Uterus (tissue), 4 donors: Measurements from ENCODE around the gene CSKMT. TPM values are rescaled to one million over a fixed set of nuclear protein-coding genes. Genes with fewer than 3 reads are reported as not detected.

Experiments
- DNase-seq, 2 donors: peaks; one replicate each; pipeline ENCODE4 v3.0.0-alpha.2; 2019 to 2020
- H3K27ac ChIP-seq, 2 donors: fragments of 200-600 bp; sonication (generic); 1 replicate in 1 of 2; 2 replicates in 1 of 2; pipeline ENCODE4 v1.5.1; 2016 to 2018
- H3K27me3 ChIP-seq, 2 donors: fragments of 200-600 bp; sonication (generic); one replicate each; pipeline ENCODE4 v1.5.1; 2018 to 2019; ENCODE audit warnings: control low read depth in 1 of 2
- H3K36me3 ChIP-seq, 2 donors: fragments of 200-600 bp; sonication (generic); one replicate each; pipeline ENCODE4 v1.5.1; 2019; ENCODE audit warnings: control low read depth in 1 of 2
- H3K4me1 ChIP-seq, 2 donors: fragments of 200-600 bp; sonication (generic); one replicate each; pipeline ENCODE4 v1.5.1; 2018 to 2019; ENCODE audit warnings: control low read depth in 1 of 2
- H3K4me3 ChIP-seq, 2 donors: fragments of 200-600 bp; sonication (generic); 1 replicate in 1 of 2; 2 replicates in 1 of 2; pipeline ENCODE4 v1.5.1; 2018 to 2019; ENCODE audit warnings: mild to moderate bottlenecking in 1 of 2
- H3K9me3 ChIP-seq, 2 donors: fragments of 200-600 bp; sonication (generic); one replicate each; pipeline ENCODE4 v1.5.1; 2019; ENCODE audit warnings: control low read depth in 1 of 2
- POLR2A ChIP-seq, 2 donors: fragments of 450-650 bp; IDR thresholded peaks; one replicate each; pipeline ENCODE4 v1.6.1; 2016; ENCODE audit warnings: antibody characterized with exemption in 2 of 2, mild to moderate bottlenecking in 1 of 2, moderate library complexity in 1 of 2
- intact Hi-C: fragments of 100-400 bp; cut with DNase I; formaldehyde crosslinking; loops from one replicate; pipeline ENCODE4 v1.15.1; 2023; ENCODE audit warnings: low total_unique reads
- small RNA-seq: library from RNA; depleted of rRNA; stranded (forward); fragments of <200 nt; gene quantifications from one replicate; pipeline ENCODE3, GENCODE V24; 2016
- total RNA-seq, 4 donors: library from RNA; depleted of rRNA in 3 of 4; stranded (reverse); fragments of >200 nt in 3 of 4; gene quantifications; one replicate each; pipeline versions ENCODE4 v1.1.0 to v1.2.4, GENCODE V29; 2014 to 2023
- TF ChIP-seq, protein P1 (sequence below), 4 experiments: fragments of 200-600 bp in 2 of 4; fragments of 450-650 bp in 2 of 4; sonication (generic) in 2 of 4; IDR thresholded peaks; one replicate each; pipeline ENCODE4 v1.5.1; 2016 to 2019; ENCODE audit warnings: antibody characterized with exemption in 4 of 4, mild to moderate bottlenecking in 2 of 4, moderate library complexity in 1 of 4
- donor health status: DM: yes; HTN: yes; CAD: no.

The CSKMT gene
- total RNA-seq, 4 donors from 2014 or later = 7.7 to 25.9 (median 12.6) TPM; not detected in 1

DNA sequence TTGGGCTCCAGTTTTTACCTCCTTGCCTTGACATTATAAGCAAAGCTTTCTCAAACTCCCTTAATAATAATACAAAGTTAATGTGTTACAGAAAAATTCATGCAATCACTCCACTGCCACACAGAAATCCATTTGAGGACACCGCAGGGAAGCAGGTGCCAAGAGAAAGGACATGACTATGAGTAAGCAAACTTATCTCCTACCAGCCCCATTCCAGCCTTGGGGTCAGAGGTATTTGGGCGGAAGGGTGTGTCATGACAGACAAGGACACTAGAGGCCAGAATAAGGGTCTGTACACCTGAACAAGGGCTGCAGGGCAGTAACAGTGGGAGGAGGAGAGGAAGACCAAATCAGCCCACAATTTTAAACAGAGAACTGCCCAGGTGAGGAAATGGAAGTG lies 48.2 kb downstream of the CSKMT start:
- no peaks in the 10 kb centered on the region for H3K27me3 ChIP-seq
- TF ChIP-seq, protein P1, sequence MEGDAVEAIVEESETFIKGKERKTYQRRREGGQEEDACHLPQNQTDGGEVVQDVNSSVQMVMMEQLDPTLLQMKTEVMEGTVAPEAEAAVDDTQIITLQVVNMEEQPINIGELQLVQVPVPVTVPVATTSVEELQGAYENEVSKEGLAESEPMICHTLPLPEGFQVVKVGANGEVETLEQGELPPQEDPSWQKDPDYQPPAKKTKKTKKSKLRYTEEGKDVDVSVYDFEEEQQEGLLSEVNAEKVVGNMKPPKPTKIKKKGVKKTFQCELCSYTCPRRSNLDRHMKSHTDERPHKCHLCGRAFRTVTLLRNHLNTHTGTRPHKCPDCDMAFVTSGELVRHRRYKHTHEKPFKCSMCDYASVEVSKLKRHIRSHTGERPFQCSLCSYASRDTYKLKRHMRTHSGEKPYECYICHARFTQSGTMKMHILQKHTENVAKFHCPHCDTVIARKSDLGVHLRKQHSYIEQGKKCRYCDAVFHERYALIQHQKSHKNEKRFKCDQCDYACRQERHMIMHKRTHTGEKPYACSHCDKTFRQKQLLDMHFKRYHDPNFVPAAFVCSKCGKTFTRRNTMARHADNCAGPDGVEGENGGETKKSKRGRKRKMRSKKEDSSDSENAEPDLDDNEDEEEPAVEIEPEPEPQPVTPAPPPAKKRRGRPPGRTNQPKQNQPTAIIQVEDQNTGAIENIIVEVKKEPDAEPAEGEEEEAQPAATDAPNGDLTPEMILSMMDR (IDR thresholded peaks at IDR 0.05) = no peak
- TF ChIP-seq POLR2A (IDR thresholded peaks at IDR 0.05) = no peak
- H3K9me3 ChIP-seq = no peaks in the 10 kb centered on the region
- H3K36me3 ChIP-seq = no peaks in the 10 kb centered on the region
- H3K4me3 ChIP-seq = no peak overlapping the region
- no peak overlapping the region for H3K27ac ChIP-seq
- intact Hi-C loops = no loop called here
- no peak for DNase-seq
- H3K4me1 ChIP-seq = peaks cover 6 to 10% of the 10 kb centered on the region in 2 donors

DNA sequence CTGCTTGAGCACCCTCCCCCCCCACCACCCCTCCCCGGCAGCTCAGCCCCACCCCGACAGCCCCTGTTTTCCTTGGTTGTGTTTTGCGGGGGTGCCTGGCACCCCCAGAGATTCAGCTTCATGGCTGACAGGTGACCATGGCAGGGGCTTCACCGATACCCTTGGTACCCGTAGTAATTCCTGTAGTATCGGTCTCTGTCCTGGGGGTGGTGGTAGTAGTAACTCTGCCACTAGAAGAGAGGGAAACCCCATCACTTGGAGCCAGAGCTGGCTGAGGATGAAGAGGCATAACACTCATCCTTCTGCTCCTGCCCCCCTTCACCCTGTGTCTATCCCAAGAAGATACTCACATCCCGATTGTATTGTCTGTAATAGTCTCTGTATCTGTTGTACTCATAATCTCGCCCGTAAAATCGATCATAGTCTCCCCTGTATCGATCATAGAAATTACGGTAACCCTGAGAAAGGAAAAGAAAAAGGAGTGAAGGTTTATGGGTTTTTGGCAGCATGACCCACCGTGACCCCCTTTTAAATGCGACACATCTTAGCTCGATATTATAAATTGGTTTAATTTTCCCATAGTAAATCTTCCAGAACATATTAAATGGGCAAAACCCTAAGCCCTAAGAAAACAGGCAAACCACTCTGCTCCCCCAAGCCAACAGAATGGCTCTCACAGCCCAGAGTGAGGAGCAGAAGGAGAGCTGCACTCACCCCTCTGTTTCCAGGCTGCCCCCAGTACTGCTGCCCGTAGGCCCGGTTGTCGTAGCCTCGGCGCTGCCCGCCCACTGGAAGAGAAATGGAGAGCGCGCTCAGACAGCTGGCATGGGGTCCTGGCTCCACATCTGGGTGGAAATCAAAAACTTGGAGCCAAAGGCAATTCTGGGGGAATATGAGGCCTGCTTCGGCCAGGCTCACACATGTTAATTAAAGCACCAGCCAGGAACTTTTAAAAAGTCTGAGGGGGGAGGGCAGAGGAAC lies 50.3 kb downstream of the CSKMT start:
- H3K27ac ChIP-seq = no peak overlapping the region
- no peaks in the 10 kb centered on the region for H3K9me3 ChIP-seq
- intact Hi-C loops = no loop called here

DNA sequence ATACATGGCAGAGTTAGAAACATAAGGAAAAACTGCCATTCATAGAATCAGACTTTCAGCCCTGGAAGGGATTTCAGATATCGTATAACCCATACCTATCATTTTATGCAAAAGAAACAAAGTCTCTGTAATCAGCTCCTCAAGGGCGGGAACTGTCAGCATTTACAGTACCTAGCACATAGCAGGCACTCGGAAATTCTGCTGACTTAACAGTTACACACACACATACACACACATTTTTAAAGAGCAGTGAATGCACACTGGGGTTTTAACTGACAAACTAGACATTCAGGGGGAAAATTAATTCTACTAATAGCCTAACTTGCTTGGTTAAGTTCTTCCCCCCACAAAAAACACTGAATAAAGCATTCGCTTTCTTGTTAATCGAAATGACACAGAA lies 51.1 kb downstream of the CSKMT start:
- H3K36me3 ChIP-seq = no peaks in the 10 kb centered on the region
- H3K4me3 ChIP-seq = no peak overlapping the region
- no peaks in the 10 kb centered on the region for H3K27me3 ChIP-seq
- intact Hi-C loops = no loop called here
- H3K27ac ChIP-seq = no peak overlapping the region
- no peaks in the 10 kb centered on the region for H3K4me1 ChIP-seq
- no peak for DNase-seq
- no peaks in the 10 kb centered on the region for H3K9me3 ChIP-seq
- TF ChIP-seq, protein P1 (IDR thresholded peaks at IDR 0.05) = no peak

More for the DNA sequence above, 50.3 kb downstream of the CSKMT start:
- no peaks in the 10 kb centered on the region for H3K27me3 ChIP-seq
- TF ChIP-seq POLR2A (IDR thresholded peaks at IDR 0.05) = no peak
- TF ChIP-seq, protein P1 (IDR thresholded peaks at IDR 0.05) = no peak
- no peak for DNase-seq
- no peaks in the 10 kb centered on the region for H3K36me3 ChIP-seq
- H3K4me3 ChIP-seq = no peak overlapping the region
- H3K4me1 ChIP-seq = peaks cover under 1 to 1% of the 10 kb centered on the region in 2 donors

DNA sequence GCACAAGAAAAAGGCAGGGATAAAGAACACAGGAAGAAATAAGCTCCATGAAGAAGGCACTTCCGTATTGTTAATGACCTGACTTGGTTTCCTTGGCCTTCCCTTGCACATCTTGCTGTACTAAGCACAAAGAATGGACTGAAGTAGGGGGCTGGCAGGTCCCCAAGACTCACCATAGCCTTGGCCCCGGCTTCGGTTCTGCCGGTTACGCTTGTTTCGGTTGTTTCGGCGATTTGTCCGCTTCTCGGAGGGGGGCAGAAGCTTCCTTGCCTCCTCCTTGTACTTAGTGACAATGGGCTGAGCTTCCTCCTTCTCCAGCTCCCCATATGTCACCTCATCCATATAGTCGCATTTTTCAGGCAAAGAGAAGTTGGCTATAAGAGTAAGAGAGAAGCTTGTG lies 51.7 kb downstream of the CSKMT start:
- no peaks in the 10 kb centered on the region for H3K4me1 ChIP-seq
- intact Hi-C loops = no loop called here
- H3K36me3 ChIP-seq = no peaks in the 10 kb centered on the region

More for the DNA sequence above, 51.7 kb downstream of the CSKMT start:
- DNase-seq = no peak
- H3K4me3 ChIP-seq = no peak overlapping the region
- no peaks in the 10 kb centered on the region for H3K9me3 ChIP-seq
- H3K27ac ChIP-seq = no peak overlapping the region
- H3K27me3 ChIP-seq = no peaks in the 10 kb centered on the region
- no peak for TF ChIP-seq POLR2A (IDR thresholded peaks at IDR 0.05)
- TF ChIP-seq, protein P1 (IDR thresholded peaks at IDR 0.05) = no peak

Small RNA genes within 50 kb of the gene (small RNA-seq; reads per million reads assigned to genes)
- not detected for gene SNORA57

Other genes starting within 250 kb of the CSKMT start
- gene SCGB1A1, start 246.3 kb upstream of the CSKMT start, total RNA-seq = not detected
- gene AHNAK, start 118.5 kb upstream of the CSKMT start, total RNA-seq = 1,000 to 10,000 TPM in 1 of 4 donors, 100 to 1,000 TPM in 3; 452 to 1,353 (median 779) TPM
- gene EEF1G, start 91.4 kb upstream of the CSKMT start, total RNA-seq = 1,000 to 10,000 TPM; 1,301 to 1,426 (median 1,363) TPM
- gene TUT1, start 73.8 kb upstream of the CSKMT start, total RNA-seq = 10 to 100 TPM in 1 of 4 donors, 1 to 10 TPM in 3; 7.1 to 19.3 (median 8.6) TPM
- 100 to 1,000 TPM in 2 of 4 donors, 10 to 100 TPM in 2; 37.9 to 120 (median 78.2) TPM for gene MTA2, start 63.4 kb upstream of the CSKMT start, total RNA-seq
- 100 to 1,000 TPM in 1 of 4 donors, 10 to 100 TPM in 3; 17.9 to 126 (median 36.8) TPM for gene EML3, start 52.5 kb upstream of the CSKMT start, total RNA-seq
- gene ROM1, start 52.1 kb upstream of the CSKMT start, total RNA-seq = 10 to 100 TPM in 1 of 4 donors, 1 to 10 TPM in 1, under 1 TPM in 1, not detected in 1; 0.77 to 11.9 (median 5.3) TPM
- 10 to 100 TPM; 17.7 to 50.4 (median 23.1) TPM for gene B3GAT3, start 43.3 kb upstream of the CSKMT start, total RNA-seq
- 100 to 1,000 TPM in 3 of 4 donors, 10 to 100 TPM in 1; 56.9 to 513 (median 270) TPM for gene GANAB, start 18.7 kb upstream of the CSKMT start, total RNA-seq
- 10 to 100 TPM in 3 of 4 donors, 1 to 10 TPM in 1; 4.9 to 27.4 (median 18.8) TPM for gene INTS5, start 12.0 kb upstream of the CSKMT start, total RNA-seq
- gene C11orf98, start 102 bp upstream of the CSKMT start, total RNA-seq = 10 to 100 TPM in 3 of 4 donors, 1 to 10 TPM in 1; 4.6 to 35.7 (median 19.5) TPM
- gene UQCC3, start 6.4 kb downstream of the CSKMT start, total RNA-seq = 1 to 10 TPM in 3 of 4 donors, under 1 TPM in 1; 0.51 to 6.6 (median 3.4) TPM
- 10 to 100 TPM in 1 of 4 donors, 1 to 10 TPM in 2, not detected in 1; 3.5 to 18.2 (median 6.9) TPM for gene LBHD1, start 7.0 kb downstream of the CSKMT start, total RNA-seq
- 100 to 1,000 TPM in 2 of 4 donors, 10 to 100 TPM in 2; 55.4 to 276 (median 102) TPM for gene UBXN1, start 13.8 kb downstream of the CSKMT start, total RNA-seq
- 10 to 100 TPM; 36.2 to 50.6 (median 41.4) TPM for gene LRRN4CL, start 24.2 kb downstream of the CSKMT start, total RNA-seq
- 10 to 100 TPM; 24.1 to 46.7 (median 34.4) TPM for gene BSCL2, start 42.1 kb downstream of the CSKMT start, total RNA-seq
- under 1 TPM in 1 of 4 donors, not detected in 3; 0.52 TPM for gene GNG3, start 42.4 kb downstream of the CSKMT start, total RNA-seq
- gene HNRNPUL2, start 62.1 kb downstream of the CSKMT start, total RNA-seq = 10 to 100 TPM; 17.7 to 58.3 (median 21.3) TPM
- 10 to 100 TPM in 2 of 4 donors, 1 to 10 TPM in 2; 1.3 to 32.4 (median 16.3) TPM for gene TTC9C, start 63.2 kb downstream of the CSKMT start, total RNA-seq
- 10 to 100 TPM in 3 of 4 donors, under 1 TPM in 1; 0.59 to 28.9 (median 18.3) TPM for gene ZBTB3, start 88.8 kb downstream of the CSKMT start, total RNA-seq
- 10 to 100 TPM; 55.0 to 97.6 (median 76.0) TPM for gene POLR2G, start 96.3 kb downstream of the CSKMT start, total RNA-seq
- 10 to 100 TPM in 3 of 4 donors, 1 to 10 TPM in 1; 6.8 to 34.3 (median 24.1) TPM for gene TAF6L, start 106.1 kb downstream of the CSKMT start, total RNA-seq
- 10 to 100 TPM; 22.3 to 83.8 (median 34.2) TPM for gene TMEM179B, start 122.1 kb downstream of the CSKMT start, total RNA-seq
- 10 to 100 TPM in 2 of 4 donors, 1 to 10 TPM in 2; 1.0 to 28.0 (median 10.0) TPM for gene TMEM223, start 126.7 kb downstream of the CSKMT start, total RNA-seq
- gene NXF1, start 140.1 kb downstream of the CSKMT start, total RNA-seq = 10 to 100 TPM; 41.0 to 96.2 (median 50.2) TPM
- 10 to 100 TPM; 36.5 to 73.5 (median 55.2) TPM for gene STX5, start 166.7 kb downstream of the CSKMT start, total RNA-seq
- gene TEX54, start 167.5 kb downstream of the CSKMT start, total RNA-seq = not detected
- 10 to 100 TPM in 3 of 4 donors, 1 to 10 TPM in 1; 10.0 to 66.0 (median 35.0) TPM for gene WDR74, start 174.3 kb downstream of the CSKMT start, total RNA-seq
- 100 to 1,000 TPM in 2 of 4 donors, 10 to 100 TPM in 2; 69.8 to 206 (median 98.4) TPM for gene SLC3A2, start 215.6 kb downstream of the CSKMT start, total RNA-seq